IgD-negative memory B cell (primary cell): ENCODE data around the gene GMCL1. TPM values are rescaled to one million over a fixed set of nuclear protein-coding genes. Genes with fewer than 3 reads are reported as not detected.

ENCODE experiments used
- H3K27ac Mint-ChIP-seq, 3 donors: one replicate each; pipeline ENCODE4 v1.8.0; 2020 to 2022; ENCODE audit warnings: mild to moderate bottlenecking in 3 of 3, mixed read lengths in 3 of 3, moderate library complexity in 1 of 3
- H3K27me3 Mint-ChIP-seq: one replicate; pipeline ENCODE4 v1.8.0; 2021; ENCODE audit warnings: mixed read lengths
- H3K36me3 Mint-ChIP-seq: one replicate; pipeline ENCODE4 v1.8.0; 2020; ENCODE audit warnings: mild to moderate bottlenecking, mixed read lengths
- H3K4me1 Mint-ChIP-seq, 3 donors: one replicate each; pipeline ENCODE4 v1.8.0; 2020 to 2022; ENCODE audit warnings: mixed read lengths in 3 of 3, mild to moderate bottlenecking in 1 of 3
- H3K4me3 Mint-ChIP-seq, 4 donors: one replicate each; pipeline ENCODE4 v1.8.0; 2020 to 2022; ENCODE audit warnings: mild to moderate bottlenecking in 4 of 4, mixed read lengths in 4 of 4, moderate library complexity in 3 of 4
- H3K9me3 Mint-ChIP-seq, 3 donors: one replicate each; pipeline ENCODE4 v1.8.0; 2020 to 2021; ENCODE audit warnings: mixed read lengths in 3 of 3, mild to moderate bottlenecking in 1 of 3
- polyA plus RNA-seq: library from polyadenylated mRNA; unstranded; fragments of 300-500 nt; fragmentation: Illumina TruSeq; gene quantifications from one replicate; pipeline ENCODE4 v1.2.3, GENCODE V29; 2021

GMCL1 gene
- polyA plus RNA-seq, 1 donor from 2014 or later, result 25.7 TPM

- Mint-ChIP-seq H3K4me3 (peak overlapping the region; percentile 66 to 92 (median 87)), H3K36me3 (no peaks in the 10 kb centered on the region), H3K27ac (peak overlapping the region in 2 of 3 donors; percentile 62 to 74), H3K27me3 (no peaks in the 10 kb centered on the region), H3K9me3 (no peaks in the 10 kb centered on the region), H3K4me1 (peaks cover 6 to 38% (median 29%) of the 10 kb centered on the region in 3 donors)
Measured at GRCh38 chr2:69916106-69916505, 86.6 kb downstream of the GMCL1 start.

- Mint-ChIP-seq H3K4me1 (peaks cover 4 to 32% (median 25%) of the 10 kb centered on the region in 3 donors), H3K9me3 (no peaks in the 10 kb centered on the region), H3K36me3 (peaks cover 6% of the 10 kb centered on the region), H3K27me3 (no peaks in the 10 kb centered on the region), H3K27ac (peak overlapping the region in 1 of 3 donors; percentile 18), H3K4me3 (peak overlapping the region in 2 of 4 donors; percentile 33 to 43)
Measured at GRCh38 chr2:69917852-69918251, 88.4 kb downstream of the GMCL1 start.

- Mint-ChIP-seq H3K36me3 (peaks cover 6% of the 10 kb centered on the region), H3K4me3 (peak overlapping the region in 2 of 4 donors; percentile 33 to 43), H3K4me1 (peaks cover 4 to 32% (median 24%) of the 10 kb centered on the region in 3 donors), H3K27me3 (no peaks in the 10 kb centered on the region), H3K27ac (peak overlapping the region in 1 of 3 donors; percentile 18), H3K9me3 (no peaks in the 10 kb centered on the region)
Measured at GRCh38 chr2:69918401-69918800, 88.9 kb downstream of the GMCL1 start.

GRCh38 chr2:69923116-69923515 is 93.7 kb downstream of the GMCL1 start:
- H3K4me3 Mint-ChIP-seq, result no peak overlapping the region
- no peak overlapping the region for H3K27ac Mint-ChIP-seq
- no peaks in the 10 kb centered on the region for H3K9me3 Mint-ChIP-seq

GRCh38 chr2:69926849-69927515 is 97.5 kb downstream of the GMCL1 start:
- Mint-ChIP-seq H3K36me3 (no peaks in the 10 kb centered on the region), H3K9me3 (no peaks in the 10 kb centered on the region), H3K4me1 (peaks cover 0 to 2% (median 0%) of the 10 kb centered on the region in 3 donors), H3K27me3 (no peaks in the 10 kb centered on the region), H3K27ac (no peak overlapping the region), H3K4me3 (no peak overlapping the region)

More at GRCh38 chr2:69923116-69923515, 93.7 kb downstream of the GMCL1 start:
- Mint-ChIP-seq H3K36me3 (peaks cover 6% of the 10 kb centered on the region), H3K4me1 (peaks cover 0 to 9% (median 6%) of the 10 kb centered on the region in 3 donors), H3K27me3 (no peaks in the 10 kb centered on the region)

Other genes starting within 250 kb of the GMCL1 start
- 6.0 TPM for gene AAK1, start 185.9 kb upstream of the GMCL1 start, polyA plus RNA-seq
- 121 TPM for gene ANXA4, start 87.5 kb upstream of the GMCL1 start, polyA plus RNA-seq
- gene SNRNP27, start 64.3 kb downstream of the GMCL1 start, polyA plus RNA-seq, result 79.0 TPM
- 6.8 TPM for gene MXD1, start 85.4 kb downstream of the GMCL1 start, polyA plus RNA-seq
- gene ASPRV1, start 132.0 kb downstream of the GMCL1 start, polyA plus RNA-seq, result 0.35 TPM